ENCODE measurements around the gene NEK7. TPM values are rescaled to one million over a fixed set of nuclear protein-coding genes. Genes with fewer than 3 reads are reported as not detected.

The NEK7 gene
- total and polyA plus RNA-seq, 9 of the 15 experiments (the other 6 are each of a cell fraction or from before 2014, with no cell fraction given): 8.5 to 37.3 (median 27.7) TPM

DNA sequence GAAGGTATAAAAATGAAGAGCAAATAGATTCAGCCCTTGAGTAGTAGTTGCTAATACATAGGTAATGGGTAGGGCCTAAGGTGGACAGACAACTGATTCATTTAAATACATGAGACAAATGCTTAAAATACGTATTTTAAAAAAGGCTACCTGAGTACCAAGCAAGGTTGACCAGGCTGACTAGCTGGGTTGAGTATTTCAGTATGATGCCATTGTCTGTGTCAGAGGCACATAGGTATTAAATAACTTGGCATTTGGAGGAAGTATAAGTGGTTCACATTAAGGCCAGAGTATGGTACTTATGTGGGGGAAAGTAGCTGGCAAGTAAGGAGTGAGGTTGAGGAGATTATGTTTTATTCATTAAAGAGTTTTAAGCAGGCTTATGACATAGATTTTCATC lies 19.4 kb downstream of the NEK7 start:
- no peak for FAIRE-seq

More for the DNA sequence above, 19.4 kb downstream of the NEK7 start:
- Histone ChIP-seq H3K79me2 (ENCODE audit: control insufficient read depth, insufficient read depth, low read length) (peaks cover 93% of the 10 kb centered on the region), H3K4me3 (no peak overlapping the region), H3K9ac (ENCODE audit: insufficient read depth in 1 of 2, low read depth in 2 of 2, low read length in 2 of 2) (no peak overlapping the region), H4K20me1 (replicated peaks; ENCODE audit: control insufficient read depth, insufficient read depth, low read length) (peaks cover 9% of the 10 kb centered on the region), H3K4me1 (replicated peaks in 1 of 2; ENCODE audit: control insufficient read depth in 2 of 2, insufficient read depth in 2 of 2, low read length in 2 of 2) (peaks cover 0 to 7% of the 10 kb centered on the region in 2 experiments; a peak in 3 of 5 replicates), H2AFZ (ENCODE audit: low read depth, low read length) (no peak overlapping the region), H3K4me2 (ENCODE audit: insufficient read depth, low read length) (no peak overlapping the region), H3K9me1 (ENCODE audit: control insufficient read depth, insufficient read depth, low read length) (no peaks in the 10 kb centered on the region), H3K27ac (ENCODE audit: extremely low read depth, low read depth, low read length) (no peak overlapping the region), H3K36me3 (ENCODE audit: control insufficient read depth, insufficient read depth, low read length) (no peaks in the 10 kb centered on the region), H3K9me3 (replicated peaks; ENCODE audit: control insufficient read depth, insufficient read depth, low read depth, low read length) (no peaks in the 10 kb centered on the region), H3K27me3 (ENCODE audit: control insufficient read depth in 2 of 2, insufficient read depth in 2 of 2, low read length in 2 of 2) (no peaks in the 10 kb centered on the region)
- CTCF ChIA-PET (ENCODE audit: low intra/inter-chr PET ratio): no interaction called here
- intact Hi-C loops (cut with micrococcal nuclease) (no loop called here), in situ Hi-C loops (cut with MboI) (no loop called here)
- 90% methylated on average over 1 of the region's 1 CpG for WGBS (ENCODE audit: insufficient coverage, low coverage, missing lambda C conversion rate)
- no peak for TF ChIP-seq ZFP1 (CRISPR knock-in tag; IDR thresholded peaks at IDR 0.05)
- TF ChIP-seq CC2D1A (IDR thresholded peaks at IDR 0.05): no peak
- TF ChIP-seq NCOA2 (IDR thresholded peaks at IDR 0.05; ENCODE audit: partially characterized antibody in 2 of 2): no peak
- TF ChIP-seq RFX7 (CRISPR knock-in tag; IDR thresholded peaks at IDR 0.05): no peak
- no peak for TF ChIP-seq ZNF124 (CRISPR knock-in tag; IDR thresholded peaks at IDR 0.05)
- TF ChIP-seq, protein P1, sequence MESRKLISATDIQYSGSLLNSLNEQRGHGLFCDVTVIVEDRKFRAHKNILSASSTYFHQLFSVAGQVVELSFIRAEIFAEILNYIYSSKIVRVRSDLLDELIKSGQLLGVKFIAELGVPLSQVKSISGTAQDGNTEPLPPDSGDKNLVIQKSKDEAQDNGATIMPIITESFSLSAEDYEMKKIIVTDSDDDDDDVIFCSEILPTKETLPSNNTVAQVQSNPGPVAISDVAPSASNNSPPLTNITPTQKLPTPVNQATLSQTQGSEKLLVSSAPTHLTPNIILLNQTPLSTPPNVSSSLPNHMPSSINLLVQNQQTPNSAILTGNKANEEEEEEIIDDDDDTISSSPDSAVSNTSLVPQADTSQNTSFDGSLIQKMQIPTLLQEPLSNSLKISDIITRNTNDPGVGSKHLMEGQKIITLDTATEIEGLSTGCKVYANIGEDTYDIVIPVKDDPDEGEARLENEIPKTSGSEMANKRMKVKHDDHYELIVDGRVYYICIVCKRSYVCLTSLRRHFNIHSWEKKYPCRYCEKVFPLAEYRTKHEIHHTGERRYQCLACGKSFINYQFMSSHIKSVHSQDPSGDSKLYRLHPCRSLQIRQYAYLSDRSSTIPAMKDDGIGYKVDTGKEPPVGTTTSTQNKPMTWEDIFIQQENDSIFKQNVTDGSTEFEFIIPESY (CRISPR knock-in tag; IDR thresholded peaks at IDR 0.05): no peak
- no peak for TF ChIP-seq HMG20A (CRISPR knock-in tag; conservative IDR thresholded peaks at IDR 0.05)
- TF ChIP-seq ZNF57 (CRISPR knock-in tag; IDR thresholded peaks at IDR 0.05): no peak
- TF ChIP-seq, protein P2, sequence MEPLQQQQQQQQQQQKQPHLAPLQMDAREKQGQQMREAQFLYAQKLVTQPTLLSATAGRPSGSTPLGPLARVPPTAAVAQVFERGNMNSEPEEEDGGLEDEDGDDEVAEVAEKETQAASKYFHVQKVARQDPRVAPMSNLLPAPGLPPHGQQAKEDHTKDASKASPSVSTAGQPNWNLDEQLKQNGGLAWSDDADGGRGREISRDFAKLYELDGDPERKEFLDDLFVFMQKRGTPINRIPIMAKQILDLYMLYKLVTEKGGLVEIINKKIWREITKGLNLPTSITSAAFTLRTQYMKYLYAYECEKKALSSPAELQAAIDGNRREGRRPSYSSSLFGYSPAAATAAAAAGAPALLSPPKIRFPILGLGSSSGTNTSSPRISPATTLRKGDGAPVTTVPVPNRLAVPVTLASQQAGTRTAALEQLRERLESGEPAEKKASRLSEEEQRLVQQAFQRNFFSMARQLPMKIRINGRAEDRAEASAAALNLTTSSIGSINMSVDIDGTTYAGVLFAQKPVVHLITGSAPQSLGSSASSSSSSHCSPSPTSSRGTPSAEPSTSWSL (CRISPR knock-in tag; IDR thresholded peaks at IDR 0.05; ENCODE audit: borderline replicate concordance): no peak
- TF ChIP-seq NFYB (IDR thresholded peaks at IDR 0.05; ENCODE audit: extremely low read depth, insufficient read length): no peak
- no peak for TF ChIP-seq FIP1L1 (IDR thresholded peaks at IDR 0.05; ENCODE audit: low read depth, low read length, poor library complexity, severe bottlenecking)
- no peak for TF ChIP-seq ZNF134 (CRISPR knock-in tag; conservative IDR thresholded peaks at IDR 0.05)
- TF ChIP-seq KAT7 (CRISPR knock-in tag; IDR thresholded peaks at IDR 0.05; ENCODE audit: borderline replicate concordance): no peak
- POLR2A ChIA-PET: no interaction called here
- no TSS peak for BruUV-seq (replicated peaks)
- DNase-seq (ENCODE audit: extremely low read depth in 1 of 4, low spot score in 3 of 4) (no peak), ATAC-seq (no peak)
